GM19351 (cell line): ENCODE results near the gene SORL1-AS1.
"Not testable (repeated sequence)": the region's sequence is repeated elsewhere in the genome, so short reads cannot be mapped to it uniquely, and the experiment has no call there.

Experiments
- ATAC-seq: cut with Tn5 transposase; IDR thresholded peaks from one replicate; pipeline ENCODE4 v1.9.1; 2021; ENCODE audit warnings: mild to moderate bottlenecking, moderate library complexity; ENCODE audit not compliant: unreplicated experiment

The SORL1-AS1 gene

DNA sequence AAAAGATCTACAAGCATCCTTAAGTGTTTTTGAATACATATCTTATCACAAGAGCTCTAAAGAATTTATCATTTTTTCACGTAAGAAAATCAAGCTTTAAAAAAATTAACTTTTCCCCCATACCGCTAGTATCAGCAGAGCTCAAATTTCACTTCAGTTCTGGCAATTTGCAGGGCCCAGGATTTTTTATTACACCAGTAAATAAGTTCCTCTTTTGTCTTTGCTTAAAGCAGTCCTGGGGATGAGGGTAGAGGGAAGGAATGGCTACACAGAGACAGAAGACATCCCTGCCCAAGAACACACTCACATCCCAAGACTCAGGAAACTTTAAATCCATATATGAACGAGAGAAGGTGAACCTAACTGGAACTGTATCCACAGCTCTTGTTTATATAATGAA, 23.2 kb downstream of the SORL1-AS1 start:
- no peak for ATAC-seq

DNA sequence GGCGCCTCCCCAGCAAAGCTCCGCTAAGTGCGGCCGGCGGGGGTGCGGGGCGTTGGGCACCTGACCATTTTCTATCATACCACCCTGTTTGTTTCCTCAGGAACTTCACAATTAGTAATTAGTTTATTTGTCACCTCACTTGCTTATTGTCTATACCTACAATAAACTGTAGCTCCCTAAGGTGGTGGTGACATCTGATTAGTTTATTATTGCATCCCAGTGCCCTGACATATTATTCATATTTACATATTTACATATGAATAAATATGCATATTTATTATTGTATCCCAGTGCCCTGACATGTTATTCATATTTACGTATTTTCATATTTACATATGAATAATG, 25.4 kb downstream of the SORL1-AS1 start:
- ATAC-seq = no peak

DNA sequence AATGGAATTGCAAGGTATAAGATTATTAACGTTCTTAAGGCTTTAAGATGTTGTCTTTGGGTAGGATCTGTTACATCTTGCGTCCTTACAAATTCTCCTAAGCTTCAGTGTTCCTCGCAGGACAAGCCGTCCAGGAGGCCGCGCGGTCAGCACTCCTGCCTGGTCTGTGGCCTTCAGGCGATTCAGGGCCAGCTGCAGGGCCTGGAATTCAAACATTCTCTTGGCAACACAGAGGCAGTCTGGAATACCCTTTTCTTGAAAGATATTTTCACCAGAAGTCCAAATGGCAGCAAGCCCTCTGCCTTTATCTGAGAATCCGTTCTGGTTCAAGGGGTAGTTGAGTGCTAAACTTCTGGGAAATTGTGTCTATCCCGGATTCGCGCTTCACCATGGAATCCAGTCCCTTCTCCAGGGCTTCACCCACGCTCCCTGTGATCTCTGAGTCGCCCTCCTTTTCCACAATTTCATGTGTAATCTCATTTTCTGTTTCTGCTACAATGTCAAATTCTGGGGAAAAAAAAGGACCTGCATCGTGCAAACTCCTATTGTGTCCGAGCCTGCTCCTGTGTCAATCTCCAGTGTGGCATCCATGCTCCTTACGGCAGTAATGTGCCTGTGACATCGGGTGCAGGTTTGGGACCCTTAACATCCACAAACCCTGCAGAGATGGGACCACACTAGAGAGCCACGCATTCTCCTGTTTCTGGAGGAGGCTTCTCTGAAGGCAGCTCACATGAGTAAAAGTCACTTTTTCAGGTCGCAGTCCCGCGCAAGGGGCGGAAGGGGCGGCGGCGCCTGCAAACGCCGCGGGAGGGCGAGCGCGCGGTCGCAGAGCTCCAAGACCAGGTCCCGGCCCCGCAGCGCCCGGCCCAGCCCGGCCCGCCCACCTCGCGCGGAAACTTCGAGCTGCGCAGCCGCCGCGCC, 26.0 kb downstream of the SORL1-AS1 start:
- ATAC-seq = peak; percentile 37

DNA sequence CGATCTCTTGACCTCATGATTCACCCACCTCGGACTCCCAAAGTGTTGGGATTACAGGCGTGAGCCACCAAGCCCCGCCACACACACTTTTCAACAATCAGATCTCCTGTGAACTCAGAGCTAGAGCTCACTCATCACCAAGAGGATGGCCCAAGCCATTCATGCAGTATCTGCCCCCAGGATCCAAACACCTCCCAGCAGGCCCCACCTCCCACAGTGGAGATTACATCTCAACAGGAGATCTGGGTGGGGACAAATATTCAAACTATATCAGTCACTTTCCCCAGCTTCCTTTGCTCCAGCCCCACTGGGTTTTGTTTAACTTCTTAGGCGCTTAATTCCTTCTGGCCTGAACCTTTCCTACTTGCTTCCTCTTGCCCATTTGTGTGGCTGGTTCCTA, 26.9 kb downstream of the SORL1-AS1 start:
- no peak for ATAC-seq

DNA sequence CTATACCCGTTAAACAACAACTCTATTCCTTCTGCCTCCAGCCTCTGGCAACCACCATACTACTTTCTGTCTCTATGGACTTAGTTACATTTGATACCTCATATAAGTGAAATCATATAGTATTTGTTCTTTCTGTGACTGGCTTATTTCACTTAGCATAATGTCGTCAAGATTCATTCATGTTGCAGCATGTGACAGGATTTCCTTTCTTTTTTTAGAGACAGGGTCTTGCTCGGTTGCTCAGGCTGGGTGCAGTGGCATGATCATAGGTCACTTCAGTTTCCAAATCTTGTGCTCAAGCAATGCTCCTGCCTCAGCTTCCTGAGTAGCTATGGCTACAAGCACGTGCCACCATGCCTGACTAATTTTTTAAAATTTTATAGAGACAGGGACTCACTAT, 30.1 kb downstream of the SORL1-AS1 start:
- ATAC-seq = no peak

DNA sequence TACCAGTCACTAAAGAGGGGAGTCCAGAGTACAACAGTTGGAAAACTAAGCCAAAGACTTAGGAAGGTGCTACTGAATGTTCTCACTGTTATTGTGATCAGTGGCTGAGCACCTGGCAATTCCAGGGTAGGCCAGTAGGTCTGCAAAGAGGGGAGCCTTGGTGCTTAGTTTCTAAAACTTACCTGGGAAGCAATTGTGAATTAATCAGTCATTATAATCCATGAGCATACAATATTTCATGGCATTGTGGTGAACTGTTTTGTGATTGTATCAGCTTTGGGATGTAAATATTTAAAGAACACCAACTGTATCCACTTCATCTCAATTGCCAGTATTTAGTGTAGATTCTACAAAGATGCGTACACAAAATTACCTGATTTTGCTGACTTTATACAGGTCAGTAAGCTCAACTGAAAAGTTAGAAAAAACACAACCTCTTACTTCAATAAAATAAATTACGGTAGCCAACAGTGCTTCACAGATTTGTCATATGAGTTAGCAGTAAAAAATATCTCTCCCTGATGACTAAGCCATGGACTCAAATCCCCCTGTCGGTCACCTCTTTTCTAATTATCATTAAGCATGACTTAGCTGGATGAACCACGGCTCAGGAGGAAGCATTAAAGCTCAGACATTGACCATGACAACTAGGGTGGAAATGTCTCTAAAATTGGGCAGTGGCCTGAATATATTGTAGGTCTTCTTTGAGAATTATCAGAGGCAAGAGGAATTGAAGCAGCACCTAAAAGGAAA, 31.4 kb downstream of the SORL1-AS1 start:
- no peak for ATAC-seq

DNA sequence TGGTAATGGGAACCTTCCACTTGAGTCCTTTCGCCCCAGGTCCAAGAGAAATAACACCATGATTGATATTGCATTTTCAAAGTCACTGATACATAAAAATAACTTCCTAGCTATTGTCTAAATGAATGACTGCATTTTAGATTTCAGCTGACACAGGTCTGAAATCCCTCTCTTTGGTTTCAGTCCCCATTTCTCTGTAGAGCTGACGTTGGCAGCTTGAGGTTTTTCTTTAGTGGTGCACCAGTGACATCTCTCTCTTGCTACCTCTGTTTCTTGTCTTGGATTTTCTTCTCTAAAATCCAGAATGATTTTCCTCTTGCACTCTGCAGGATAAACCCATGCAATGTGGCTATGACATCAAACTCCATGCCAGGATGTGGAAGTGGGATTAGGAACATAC, 32.4 kb downstream of the SORL1-AS1 start:
- no peak for ATAC-seq

DNA sequence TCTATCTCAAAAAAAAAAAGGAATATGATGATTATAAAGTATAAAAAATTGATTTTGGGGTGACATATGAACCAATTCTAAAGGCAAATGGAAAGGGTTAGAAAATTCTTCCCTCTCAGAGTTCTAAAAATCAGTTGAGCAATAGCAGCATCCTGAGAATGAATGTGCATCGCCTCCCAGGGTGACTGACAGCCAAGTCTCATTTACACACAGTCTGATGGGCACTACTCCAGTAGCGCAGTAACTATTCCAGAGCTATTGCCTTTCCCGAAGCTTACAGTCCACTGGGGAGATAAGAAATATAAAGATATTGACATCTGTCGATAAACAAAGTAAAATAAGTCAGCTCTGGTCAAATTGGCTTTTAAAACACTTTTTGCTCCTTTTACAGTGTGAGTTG, 32.9 kb downstream of the SORL1-AS1 start:
- no peak for ATAC-seq

GRCh38 chr11:121418625-121419114, 34.1 kb downstream of the SORL1-AS1 start:
- peak; percentile 53 for ATAC-seq

DNA sequence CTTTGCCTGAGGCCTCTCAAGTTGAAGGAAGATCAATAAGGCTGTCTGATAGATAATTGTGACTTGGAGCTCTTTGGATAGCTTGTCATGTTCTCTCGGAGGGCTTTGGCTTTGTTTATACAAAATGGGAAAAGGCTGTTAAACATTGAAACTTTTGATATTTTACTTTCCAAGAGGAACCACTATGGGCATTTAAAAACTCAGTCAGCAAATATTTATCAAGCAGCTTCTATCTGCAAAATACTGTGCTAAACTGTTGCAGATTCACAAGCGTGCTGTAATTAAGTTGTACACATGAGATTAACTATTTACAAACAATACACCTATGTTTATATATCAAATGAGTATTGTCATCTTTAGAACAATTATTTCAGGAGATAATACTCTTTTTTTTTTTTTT, 35.2 kb downstream of the SORL1-AS1 start:
- no peak for ATAC-seq

- ATAC-seq = no peak
These were observed 35.7 kb downstream of the SORL1-AS1 start for GRCh38 chr11:121417055-121417551.

- ATAC-seq = no peak
These were observed 36.9 kb downstream of the SORL1-AS1 start for GRCh38 chr11:121415856-121416255.

DNA sequence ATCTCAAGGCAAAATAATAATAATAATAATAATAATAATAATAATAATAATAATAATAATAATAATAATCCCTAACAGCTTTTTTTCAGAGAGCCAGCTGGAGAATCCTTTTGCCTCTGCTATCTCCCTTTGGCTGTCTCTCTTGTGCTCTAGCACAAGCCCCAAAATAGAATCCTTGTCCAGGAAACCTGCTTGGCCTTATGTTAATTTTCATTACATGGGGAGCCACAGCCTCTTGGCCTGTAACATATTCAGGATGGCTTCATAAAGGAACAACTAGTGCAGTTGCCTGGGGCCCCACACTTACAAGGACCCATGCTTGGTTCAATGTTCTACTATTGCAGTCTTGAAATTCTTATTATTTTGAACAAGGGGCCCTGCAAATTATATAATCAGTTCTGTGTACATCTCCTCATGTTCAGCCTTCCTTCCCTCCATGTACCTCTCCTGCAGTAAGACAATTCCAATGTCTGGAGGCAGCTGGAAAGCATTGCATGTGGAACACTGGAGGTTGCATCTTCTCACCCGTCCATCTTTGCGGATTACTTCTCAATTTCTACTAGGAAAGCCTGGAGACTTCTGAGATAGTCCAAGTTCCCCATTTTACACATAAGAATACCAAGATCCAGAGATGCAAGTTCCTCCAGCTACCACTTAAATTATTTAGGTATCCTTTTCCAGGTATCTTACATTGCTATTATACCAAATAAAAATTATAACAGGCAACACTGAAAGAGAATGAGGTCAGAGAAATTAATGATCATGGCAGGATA, 38.4 kb downstream of the SORL1-AS1 start:
- ATAC-seq = no peak

DNA sequence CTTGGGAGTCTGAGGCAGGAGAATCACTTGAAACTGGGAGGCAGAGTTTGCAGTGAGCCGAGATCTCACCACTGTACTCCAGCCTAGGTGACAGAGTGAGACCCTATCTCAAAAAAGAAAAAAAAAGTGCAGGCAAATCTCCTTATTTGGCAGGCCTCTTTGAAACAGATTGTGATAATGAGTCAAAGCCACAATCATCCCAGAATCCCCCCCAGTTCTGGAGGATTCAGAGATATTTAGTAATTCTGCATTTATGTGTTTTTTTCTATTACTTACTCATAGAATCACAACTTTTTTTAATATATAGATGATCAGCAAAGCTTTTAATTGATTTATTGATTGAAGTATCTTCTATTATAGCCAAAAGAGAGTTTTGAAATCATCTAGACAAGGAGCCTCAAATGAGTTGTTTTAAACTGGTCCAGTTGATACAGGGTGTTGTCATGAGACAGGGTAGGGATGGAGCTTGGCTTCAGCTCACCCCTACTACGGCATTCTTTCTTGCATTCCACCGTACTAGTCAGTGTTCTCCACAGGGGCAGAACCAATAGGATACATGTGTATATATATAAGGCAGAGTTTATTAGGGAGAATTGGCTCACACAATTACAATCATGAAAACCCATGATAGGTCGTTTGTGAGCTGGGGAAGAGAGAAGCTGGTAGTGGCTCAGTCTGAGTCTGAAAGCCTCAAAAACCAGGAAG, 39.9 kb downstream of the SORL1-AS1 start:
- ATAC-seq = no peak

- no peak for ATAC-seq
These were observed 40.7 kb downstream of the SORL1-AS1 start for GRCh38 chr11:121412000-121412587.

GRCh38 chr11:121411330-121411729, 41.4 kb downstream of the SORL1-AS1 start:
- not testable (repeated sequence) for ATAC-seq

GRCh38 chr11:121410041-121410440, 42.7 kb downstream of the SORL1-AS1 start:
- ATAC-seq = not testable (repeated sequence)

DNA sequence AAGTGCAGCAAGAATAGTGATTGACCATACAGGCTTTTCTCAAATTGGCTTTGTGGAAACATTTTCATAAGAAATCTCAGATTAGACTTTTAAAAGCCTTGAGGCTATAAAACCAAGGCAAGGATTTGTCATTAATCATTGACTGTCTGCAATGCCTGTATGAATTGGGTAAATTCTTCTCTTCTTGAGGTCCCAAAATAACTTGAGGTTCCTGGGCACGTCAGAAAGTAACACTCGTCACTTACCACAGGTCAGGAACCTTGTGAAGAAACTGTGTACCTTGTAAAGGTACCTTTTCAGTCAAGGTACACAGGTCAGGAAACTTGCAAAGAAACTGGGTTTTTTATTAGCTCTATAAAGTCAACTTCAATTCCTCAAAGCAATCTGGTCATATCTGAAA, 43.9 kb downstream of the SORL1-AS1 start:
- no peak for ATAC-seq

- no peak for ATAC-seq
These were observed 46.5 kb downstream of the SORL1-AS1 start for GRCh38 chr11:121406291-121406690.

DNA sequence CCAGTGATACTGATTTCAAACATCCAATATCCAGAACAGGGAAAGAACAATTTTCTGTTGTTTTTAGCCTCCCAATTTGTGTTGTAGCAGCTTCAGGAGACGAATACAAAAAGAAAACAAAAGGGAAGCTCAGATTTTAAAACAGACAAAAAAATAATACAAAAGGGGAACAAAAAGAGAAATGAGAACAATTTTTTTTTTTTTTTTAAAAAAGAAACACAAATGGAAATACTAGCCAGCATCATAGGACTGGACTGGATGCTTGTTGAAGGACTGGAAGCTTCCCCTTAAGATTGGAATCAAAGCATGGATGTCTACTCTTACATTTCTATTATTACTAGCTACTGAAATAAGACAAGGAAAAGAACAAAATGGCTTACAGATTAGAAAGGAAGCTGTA, 47.1 kb downstream of the SORL1-AS1 start:
- no peak for ATAC-seq
